IMR-90 (cell line): ENCODE data around the gene ZNF521. TPM values are rescaled to one million over a fixed set of nuclear protein-coding genes. Genes with fewer than 3 reads are reported as not detected.
A peak's percentile ranks its signal among the peaks of the same experiment; 100 is the strongest.

Source experiments
- ATAC-seq: fragments of 200-7000 bp; cut with Tn5 transposase; 2 replicates; pipeline ENCODE4 v1.9.1; 2020; ENCODE audit warnings: low read depth, mild to moderate bottlenecking, moderate library complexity
- BruUV-seq: library from RNA; stranded (reverse); fragments of 400-500 nt; replicated peaks from 2 replicates; lab custom pipeline; 2021; lab: Mats Ljungman, UMichigan
- CTCF ChIA-PET: fragments of 300-600 bp; formaldehyde crosslinking; extraction: SDS; loops from one replicate; lab custom pipeline; 2021; ENCODE audit warnings: antibody characterized with exemption; lab: Yijun Ruan, JAX
- POLR2A ChIA-PET: fragments of 300-600 bp; sonication (Branson Sonifier 250); formaldehyde crosslinking; loops from one replicate; lab custom pipeline; 2022; ENCODE audit warnings: antibody characterized with exemption; ENCODE audit not compliant: unreplicated experiment; lab: Charles Lee
- DNase-seq: peaks from one replicate; pipeline ENCODE4 v3.0.0; 2013
- H2AFZ ChIP-seq: replicated peaks from 2 replicates; pipeline ENCODE3; 2013; ENCODE audit warnings: low read length, mild to moderate bottlenecking; ENCODE audit not compliant: poor library complexity
- H2AK5ac ChIP-seq: 2 replicates; pipeline ENCODE4 v1.6.1; 2013; ENCODE audit warnings: low read depth, low read length, inconsistent platforms
- H2AK9ac ChIP-seq: replicated peaks from 2 replicates; pipeline ENCODE3; 2013; ENCODE audit warnings: mild to moderate bottlenecking, low read depth, low read length, moderate library complexity; ENCODE audit not compliant: poor library complexity
- H2BK120ac ChIP-seq: 2 replicates; pipeline ENCODE4 v1.6.1; 2013; ENCODE audit warnings: low read depth, low read length, inconsistent platforms
- H2BK15ac ChIP-seq: 3 replicates; pipeline ENCODE4 v1.6.1; 2013; ENCODE audit warnings: low read depth, low read length, inconsistent platforms
- H2BK20ac ChIP-seq: 2 replicates; pipeline ENCODE4 v1.6.1; 2013; ENCODE audit warnings: low read depth, mild to moderate bottlenecking, inconsistent platforms, low read length, moderate library complexity
- H2BK5ac ChIP-seq: 2 replicates; pipeline ENCODE4 v1.6.1; 2013; ENCODE audit warnings: mild to moderate bottlenecking, low read depth, low read length, inconsistent platforms; ENCODE audit not compliant: poor library complexity, severe bottlenecking
- H3K14ac ChIP-seq: replicated peaks from 2 replicates; pipeline ENCODE4 v1.6.1; 2013; ENCODE audit warnings: low read depth, low read length, inconsistent platforms
- H3K18ac ChIP-seq: 2 replicates; pipeline ENCODE4 v1.6.1; 2013; ENCODE audit warnings: low read depth, low read length, control low read depth
- H3K23ac ChIP-seq: 2 replicates; pipeline ENCODE4 v1.6.1; 2013; ENCODE audit warnings: low read depth, low read length, inconsistent platforms
- H3K27ac ChIP-seq: 2 replicates; pipeline ENCODE4 v1.5.1; 2013; ENCODE audit warnings: mild to moderate bottlenecking, control low read depth, low read length; ENCODE audit not compliant: insufficient read depth
- H3K27me3 ChIP-seq: 2 replicates; pipeline ENCODE4 v1.6.1; 2013; ENCODE audit warnings: low read length; ENCODE audit not compliant: control insufficient read depth, insufficient read depth
- H3K36me3 ChIP-seq: 2 replicates; pipeline ENCODE4 v1.6.1; 2013; ENCODE audit warnings: low read length, mixed read lengths; ENCODE audit not compliant: control insufficient read depth, insufficient read depth
- H3K4ac ChIP-seq: 2 replicates; pipeline ENCODE4 v1.6.1; 2013; ENCODE audit warnings: low read depth, low read length, inconsistent platforms
- H3K4me1 ChIP-seq: 2 replicates; pipeline ENCODE4 v1.6.1; 2013; ENCODE audit warnings: low read length, mixed read lengths; ENCODE audit not compliant: control insufficient read depth, insufficient read depth
- H3K4me2 ChIP-seq: 2 replicates; pipeline ENCODE4 v1.6.1; 2013; ENCODE audit warnings: low read depth, mild to moderate bottlenecking, control low read depth, low read length, moderate library complexity
- H3K4me3 ChIP-seq: 2 replicates; pipeline ENCODE4 v1.5.1; 2013; ENCODE audit warnings: low read depth, mild to moderate bottlenecking, control low read depth, low read length, moderate library complexity; ENCODE audit not compliant: insufficient read depth
- H3K56ac ChIP-seq: 2 replicates; pipeline ENCODE4 v1.6.1; 2013; ENCODE audit warnings: low read length, inconsistent platforms; ENCODE audit not compliant: insufficient read depth; ENCODE audit errors: extremely low read depth
- H3K79me1 ChIP-seq, 2 experiments: 2 replicates each; pipeline ENCODE4 v1.6.1; 2013; ENCODE audit warnings: low read length in 2 of 2, inconsistent platforms in 1 of 2, low read depth in 1 of 2
- H3K9ac ChIP-seq: 2 replicates; pipeline ENCODE4 v1.6.1; 2013; ENCODE audit warnings: low read depth, low read length, control low read depth
- H3K9me1 ChIP-seq: 2 replicates; pipeline ENCODE4 v1.6.1; 2013; ENCODE audit warnings: low read length, inconsistent platforms; ENCODE audit not compliant: insufficient read depth
- H3K9me3 ChIP-seq: 2 replicates; pipeline ENCODE4 v1.6.1; 2013; ENCODE audit warnings: low read length; ENCODE audit not compliant: control insufficient read depth, insufficient read depth
- H4K20me1 ChIP-seq: 2 replicates; pipeline ENCODE4 v1.6.1; 2013; ENCODE audit warnings: low read length, inconsistent platforms; ENCODE audit not compliant: insufficient read depth
- H4K5ac ChIP-seq: 2 replicates; pipeline ENCODE4 v1.6.1; 2013; ENCODE audit warnings: mild to moderate bottlenecking, low read depth, low read length, control low read depth
- H4K8ac ChIP-seq, 2 experiments: 2 replicates each; pipeline ENCODE4 v1.6.1; 2013; ENCODE audit warnings: low read depth in 2 of 2, low read length in 2 of 2, control low read depth in 1 of 2, inconsistent platforms in 1 of 2
- H4K91ac ChIP-seq: 2 replicates; pipeline ENCODE4 v1.6.1; 2013; ENCODE audit warnings: low read depth, low read length, inconsistent platforms; ENCODE audit not compliant: insufficient read depth
- BHLHE40 ChIP-seq: fragments of 150-350 bp; IDR thresholded peaks from 2 replicates; pipeline ENCODE4 v1.6.1; 2016; ENCODE audit warnings: mild to moderate bottlenecking, low read depth, low read length
- CHD1 ChIP-seq: IDR thresholded peaks from 2 replicates; pipeline ENCODE4 v1.6.1; 2012; ENCODE audit warnings: low read depth, low read length, improper control_type of control experiment
- ELK1 ChIP-seq: fragments of 150-350 bp; IDR thresholded peaks from 2 replicates; pipeline ENCODE4 v1.6.1; 2016; ENCODE audit warnings: low read depth, mild to moderate bottlenecking, low read length, moderate library complexity, borderline replicate concordance
- FOS ChIP-seq: fragments of 150-350 bp; IDR thresholded peaks from 2 replicates; pipeline ENCODE4 v1.6.1; 2016; ENCODE audit warnings: low read depth, low read length
- MAFK ChIP-seq: IDR thresholded peaks from 2 replicates; pipeline ENCODE4 v1.6.1; 2012; ENCODE audit warnings: low read depth, low read length, improper control_type of control experiment
- MAZ ChIP-seq: IDR thresholded peaks from 2 replicates; pipeline ENCODE4 v1.6.1; 2012; ENCODE audit warnings: low read depth, mild to moderate bottlenecking, low read length, improper control_type of control experiment, moderate library complexity, borderline replicate concordance
- POLR2A ChIP-seq: IDR thresholded peaks from 2 replicates; pipeline ENCODE4 v1.6.1; 2012; ENCODE audit warnings: mild to moderate bottlenecking, low read depth, low read length
- SMC3 ChIP-seq: fragments of 150-350 bp; IDR thresholded peaks from 2 replicates; pipeline ENCODE4 v1.6.1; 2016; ENCODE audit warnings: low read depth, mild to moderate bottlenecking, antibody characterized with exemption, low read length, moderate library complexity
- USF2 ChIP-seq: fragments of 150-350 bp; IDR thresholded peaks from 2 replicates; pipeline ENCODE4 v1.6.1; 2017; ENCODE audit warnings: mild to moderate bottlenecking, antibody characterized with exemption, low read length, low read depth
- WGBS, 2 experiments: methylation state at CpG; one replicate each; pipeline versions ENCODE4 v1.1.5 to v1.1.7; 2013; ENCODE audit warnings: missing lambda C conversion rate in 2 of 2; ENCODE audit not compliant: insufficient read length in 1 of 2; ENCODE audit errors: extremely low coverage in 2 of 2; 5-methylcytosine and 5-hydroxymethylcytosine counted together
- dilution Hi-C: fragments of 300-500 bp; cut with HindIII; formaldehyde crosslinking; loops from one replicate; pipeline ENCODE4 v1.14.3; 2018; ENCODE audit warnings: low sequenced_read_pairs; ENCODE audit not compliant: unreplicated experiment
- in situ Hi-C: fragments of 300-500 bp; cut with MboI; formaldehyde crosslinking; loops from 3 replicates; pipeline ENCODE4 v1.14.3; 2019; ENCODE audit warnings: low sequenced_read_pairs, inconsistent platforms, mixed read lengths
- intact Hi-C: fragments of 100-400 bp; cut with micrococcal nuclease; formaldehyde crosslinking; loops from 2 replicates; pipeline ENCODE4 v1.10.0; 2022
- polyA plus RNA-seq, 3 experiments: library from polyadenylated mRNA; depleted of rRNA; stranded (reverse); fragments of >200 nt; gene quantifications; 2 replicates each; pipeline ENCODE4 v1.2.3, GENCODE V29; 2012; ENCODE audit warnings: low replicate concordance in 1 of 3
- total RNA-seq: library from RNA; depleted of rRNA; stranded (reverse); fragments of >200 nt; gene quantifications from 2 replicates; pipeline ENCODE4 v1.2.3, GENCODE V29; 2012

ZNF521 gene
- total and polyA plus RNA-seq, 2 of the 4 experiments (the other 2 are of a cell fraction) = 21.5 to 59.3 TPM

GRCh38 chr18:25225151-25225550, 126.8 kb downstream of the ZNF521 start:
- Histone ChIP-seq H2AFZ (no peak overlapping the region), H4K20me1 (no peaks in the 10 kb centered on the region), H3K14ac (no peak overlapping the region), H3K27ac (no peak overlapping the region), H3K79me1 (peaks cover 6 to 44% of the 10 kb centered on the region in 2 experiments; a peak in 2 of 4 replicates), H3K27me3 (no peaks in the 10 kb centered on the region), H3K9me3 (no peaks in the 10 kb centered on the region), H3K9me1 (peaks cover 24% of the 10 kb centered on the region; the same call in 1 of the 2 replicates), H2BK20ac (no peak overlapping the region), H3K36me3 (peaks cover 33% of the 10 kb centered on the region), H2BK15ac (no peak overlapping the region), H3K4me2 (no peak overlapping the region), H3K23ac (no peak overlapping the region), H2BK5ac (no peak overlapping the region), H2AK9ac (no peak overlapping the region), H3K9ac (no peak overlapping the region), H2BK120ac (no peak overlapping the region), H4K5ac (no peak overlapping the region), H3K4me1 (peaks cover 2% of the 10 kb centered on the region; the same call in 1 of the 2 replicates), H3K18ac (no peak overlapping the region), H2AK5ac (no peak overlapping the region), H4K8ac (no peak overlapping the region), H3K56ac (no peak overlapping the region), H3K4me3 (no peak overlapping the region), H3K4ac (no peak overlapping the region), H4K91ac (no peak overlapping the region)
- ChIA-PET POLR2A (no interaction called here), CTCF (no interaction called here)
- BruUV-seq = TSS peak; percentile 45
- dilution Hi-C loops (no loop called here), in situ Hi-C loops (no loop called here), intact Hi-C loops (no loop called here)
- TF ChIP-seq CHD1 (no peak), SMC3 (no peak), POLR2A (no peak), USF2 (no peak), MAFK (no peak), MAZ (no peak), ELK1 (no peak), BHLHE40 (no peak), FOS (no peak)
- ATAC-seq (no peak), DNase-seq (no peak)
- 93% methylated on average over 7 of the region's 12 CpGs; no CpG with 5 or more reads in 1 of the 2 experiments for WGBS, 2 experiments
